ENCODE data around the gene CLRN3. TPM values are rescaled to one million over a fixed set of nuclear protein-coding genes. Genes with fewer than 3 reads are reported as not detected.

CLRN3 gene
- total RNA-seq, 4 donors from 2014 or later = not detected

- no peak for TF ChIP-seq CTCF (IDR thresholded peaks at IDR 0.05; ENCODE audit: low read depth)
These were observed 14.2 kb downstream of the CLRN3 start for GRCh38 chr10:127878475-127879055.

GRCh38 chr10:127877699-127878098 is 15.0 kb downstream of the CLRN3 start:
- no peak for TF ChIP-seq CTCF (IDR thresholded peaks at IDR 0.05; ENCODE audit: low read depth)

- no peak for TF ChIP-seq CTCF (IDR thresholded peaks at IDR 0.05; ENCODE audit: low read depth)
These were observed 15.6 kb downstream of the CLRN3 start for GRCh38 chr10:127877116-127877515.

- no peak for TF ChIP-seq CTCF (IDR thresholded peaks at IDR 0.05; ENCODE audit: low read depth)
These were observed 16.8 kb downstream of the CLRN3 start for GRCh38 chr10:127875916-127876315.

GRCh38 chr10:127875449-127875765 is 17.3 kb downstream of the CLRN3 start:
- TF ChIP-seq CTCF (IDR thresholded peaks at IDR 0.05; ENCODE audit: low read depth) = no peak

- no peak for TF ChIP-seq CTCF (IDR thresholded peaks at IDR 0.05; ENCODE audit: low read depth)
These were observed 17.9 kb downstream of the CLRN3 start for GRCh38 chr10:127874671-127875448.

- TF ChIP-seq CTCF (IDR thresholded peaks at IDR 0.05; ENCODE audit: low read depth) = no peak
These were observed 18.8 kb downstream of the CLRN3 start for GRCh38 chr10:127873901-127874470.

Measured in subcutaneous adipose tissue (tissue), 4 donors.